H9 (cell line): Measurements from ENCODE around the gene KCNJ10. TPM values are rescaled to one million over a fixed set of nuclear protein-coding genes. Genes with fewer than 3 reads are reported as not detected.

Source experiments
- DNase-seq: peaks from one replicate; pipeline ENCODE4 v3.0.0-alpha.2; 2017
- H2AFZ ChIP-seq: one replicate; pipeline ENCODE4 v1.6.1; 2013; ENCODE audit warnings: mild to moderate bottlenecking, low read length, control low read depth, moderate library complexity
- H2AK5ac ChIP-seq: 2 replicates; pipeline ENCODE4 v1.6.1; 2013; ENCODE audit warnings: low read length, control low read depth, mixed read lengths; ENCODE audit not compliant: insufficient read length
- H2BK120ac ChIP-seq: one replicate; pipeline ENCODE4 v1.6.1; 2013; ENCODE audit warnings: low read depth, mild to moderate bottlenecking, low read length, control low read depth, inconsistent platforms; ENCODE audit not compliant: poor library complexity, severe bottlenecking
- H2BK12ac ChIP-seq: 2 replicates; pipeline ENCODE4 v1.6.1; 2013; ENCODE audit warnings: low read length, control low read depth, mixed read lengths, low read depth; ENCODE audit not compliant: insufficient read length
- H2BK15ac ChIP-seq: 2 replicates; pipeline ENCODE4 v1.6.1; 2013; ENCODE audit warnings: low read depth, low read length, control low read depth
- H2BK20ac ChIP-seq: one replicate; pipeline ENCODE4 v1.6.1; 2013; ENCODE audit warnings: low read depth, mild to moderate bottlenecking, low read length, control low read depth, inconsistent platforms; ENCODE audit not compliant: poor library complexity, severe bottlenecking
- H2BK5ac ChIP-seq: 2 replicates; pipeline ENCODE4 v1.6.1; 2013; ENCODE audit warnings: low read length, control low read depth, mixed read lengths; ENCODE audit not compliant: insufficient read length
- H3K14ac ChIP-seq: 2 replicates; pipeline ENCODE4 v1.6.1; 2013; ENCODE audit warnings: low read length, control low read depth; ENCODE audit not compliant: insufficient read depth
- H3K18ac ChIP-seq: 2 replicates; pipeline ENCODE4 v1.6.1; 2013; ENCODE audit warnings: low read depth, mild to moderate bottlenecking, mixed read lengths, low read length, control low read depth; ENCODE audit not compliant: insufficient read length
- H3K23ac ChIP-seq: 2 replicates; pipeline ENCODE4 v1.6.1; 2013; ENCODE audit warnings: low read length, control low read depth, mixed read lengths, low read depth; ENCODE audit not compliant: insufficient read length
- H3K23me2 ChIP-seq: 2 replicates; pipeline ENCODE4 v1.6.1; 2013; ENCODE audit warnings: low read depth, mild to moderate bottlenecking, mixed read lengths, low read length, control low read depth; ENCODE audit not compliant: insufficient read length, poor library complexity, severe bottlenecking
- H3K27ac ChIP-seq: 2 replicates; pipeline ENCODE4 v1.5.1; 2013; ENCODE audit warnings: low read length, control low read depth, mixed read lengths, low read depth; ENCODE audit not compliant: insufficient read length
- H3K27me3 ChIP-seq: 2 replicates; pipeline ENCODE4 v1.6.1; 2013; ENCODE audit warnings: low read length, control low read depth, inconsistent platforms; ENCODE audit not compliant: insufficient read depth
- H3K4ac ChIP-seq: 2 replicates; pipeline ENCODE4 v1.6.1; 2013; ENCODE audit warnings: low read depth, mild to moderate bottlenecking, control low read depth, inconsistent platforms, low read length, moderate library complexity
- H3K4me1 ChIP-seq: 2 replicates; pipeline ENCODE4 v1.6.1; 2013; ENCODE audit warnings: low read length, control low read depth, inconsistent platforms; ENCODE audit not compliant: insufficient read depth
- H3K4me2 ChIP-seq: 2 replicates; pipeline ENCODE4 v1.6.1; 2013; ENCODE audit warnings: low read length, control low read depth, mixed read lengths; ENCODE audit not compliant: insufficient read length, insufficient read depth
- H3K56ac ChIP-seq: 2 replicates; pipeline ENCODE4 v1.6.1; 2013; ENCODE audit warnings: low read depth, mild to moderate bottlenecking, mixed read lengths, low read length, control low read depth; ENCODE audit not compliant: insufficient read length
- H3K79me1 ChIP-seq: 2 replicates; pipeline ENCODE4 v1.6.1; 2013; ENCODE audit warnings: low read depth, mild to moderate bottlenecking, moderate library complexity, low read length, control low read depth, inconsistent platforms; ENCODE audit not compliant: insufficient read depth, poor library complexity, severe bottlenecking
- H3K79me2 ChIP-seq: 2 replicates; pipeline ENCODE4 v1.6.1; 2013; ENCODE audit warnings: low read length, control low read depth, inconsistent platforms; ENCODE audit not compliant: insufficient read depth
- H3K9ac ChIP-seq: 2 replicates; pipeline ENCODE4 v1.6.1; 2013; ENCODE audit warnings: low read length, control low read depth, mixed read lengths; ENCODE audit not compliant: insufficient read length; ENCODE audit errors: extremely low read depth
- H3K9me3 ChIP-seq: one replicate; pipeline ENCODE4 v1.6.1; 2013; ENCODE audit warnings: low read depth, low read length, inconsistent platforms; ENCODE audit not compliant: control insufficient read depth
- H3T11ph ChIP-seq: one replicate; pipeline ENCODE4 v1.6.1; 2013; ENCODE audit warnings: mild to moderate bottlenecking, low read length, control low read depth, inconsistent platforms
- H4K20me1 ChIP-seq: one replicate; pipeline ENCODE4 v1.6.1; 2013; ENCODE audit not compliant: control insufficient read depth, insufficient read length, insufficient read depth
- H4K5ac ChIP-seq: 2 replicates; pipeline ENCODE4 v1.6.1; 2013; ENCODE audit warnings: low read depth, mild to moderate bottlenecking, mixed read lengths, low read length, control low read depth; ENCODE audit not compliant: insufficient read length
- H4K8ac ChIP-seq: replicated peaks from 2 replicates; pipeline ENCODE4 v1.6.1; 2013; ENCODE audit warnings: low read length, control low read depth, mixed read lengths, low read depth; ENCODE audit not compliant: insufficient read length
- H4K91ac ChIP-seq: 2 replicates; pipeline ENCODE4 v1.6.1; 2013; ENCODE audit warnings: low read depth, mild to moderate bottlenecking, moderate library complexity, mixed read lengths, low read length, control low read depth; ENCODE audit not compliant: insufficient read length
- H3K27ac Mint-ChIP-seq, 3 experiments: 2 replicates in 2 of 3; 3 replicates in 1 of 3; pipeline ENCODE4 v1.8.0; 2020 to 2021; ENCODE audit warnings: mixed read lengths in 3 of 3, mild to moderate bottlenecking in 1 of 3, moderate library complexity in 1 of 3
- H3K27me3 Mint-ChIP-seq: 2 replicates; pipeline ENCODE4 v1.8.0; 2021; ENCODE audit warnings: low read depth, mild to moderate bottlenecking, moderate library complexity, mixed read lengths
- H3K36me3 Mint-ChIP-seq, 3 experiments: 2 replicates in 2 of 3; 3 replicates in 1 of 3; pipeline ENCODE4 v1.8.0; 2020 to 2021; ENCODE audit warnings: low read depth in 3 of 3, mixed read lengths in 3 of 3; ENCODE audit not compliant: insufficient read depth in 1 of 3
- H3K4me1 Mint-ChIP-seq, 2 experiments: 2 replicates each; pipeline ENCODE4 v1.8.0; 2020; ENCODE audit warnings: mixed read lengths in 2 of 2
- H3K4me3 Mint-ChIP-seq, 2 experiments: 2 replicates in 1 of 2; 3 replicates in 1 of 2; pipeline ENCODE4 v1.8.0; 2020 to 2021; ENCODE audit warnings: mild to moderate bottlenecking in 2 of 2, mixed read lengths in 2 of 2, moderate library complexity in 1 of 2
- H3K9me3 Mint-ChIP-seq, 2 experiments: 2 replicates in 1 of 2; 3 replicates in 1 of 2; pipeline ENCODE4 v1.8.0; 2020; ENCODE audit warnings: mild to moderate bottlenecking in 2 of 2, mixed read lengths in 2 of 2, moderate library complexity in 1 of 2
- CTCF ChIP-seq: fragments of 200-600 bp; sonication (generic); conservative IDR thresholded peaks from 3 replicates; pipeline ENCODE4 v1.8.0; 2021; ENCODE audit warnings: antibody characterized with exemption, mild to moderate bottlenecking
- WGBS: extraction: QIAGEN DNeasy Blood & Tissue Kit; methylation state at CpG from one replicate; pipeline ENCODE4 v1.1.7; 2013; ENCODE audit warnings: missing lambda C conversion rate, low lambda C conversion rate, mixed read lengths; ENCODE audit not compliant: insufficient read length; ENCODE audit errors: extremely low coverage; 5-methylcytosine and 5-hydroxymethylcytosine counted together
- total RNA-seq: library from RNA; stranded (reverse); gene quantifications from 2 replicates; pipeline ENCODE4 v1.2.1, GENCODE V29; 2021

The KCNJ10 gene
- total RNA-seq, 1 experiment from 2014 or later: 0.44 TPM

GRCh38 chr1:159961636-159962035, 108.3 kb downstream of the KCNJ10 start:
- Histone ChIP-seq H3K27ac (no peak overlapping the region), H3K23ac (no peak overlapping the region), H4K5ac (no peak overlapping the region), H2BK120ac (no peak overlapping the region), H2AK5ac (no peak overlapping the region), H2BK5ac (no peak overlapping the region), H3K4ac (no peak overlapping the region), H4K20me1 (peaks cover 2% of the 10 kb centered on the region), H2BK20ac (no peak overlapping the region), H2BK12ac (no peak overlapping the region), H4K91ac (no peak overlapping the region), H3K56ac (no peak overlapping the region), H3K23me2 (no peaks in the 10 kb centered on the region), H3T11ph (no peak overlapping the region), H3K27me3 (no peaks in the 10 kb centered on the region), H3K9ac (no peak overlapping the region), H4K8ac (no peak overlapping the region), H3K18ac (no peak overlapping the region), H2BK15ac (no peak overlapping the region), H3K9me3 (no peaks in the 10 kb centered on the region), H2AFZ (no peak overlapping the region), H3K14ac (no peak overlapping the region; the same call in 1 of the 2 replicates), H3K79me1 (no peaks in the 10 kb centered on the region), H3K4me2 (no peak overlapping the region), H3K79me2 (no peaks in the 10 kb centered on the region), H3K4me1 (no peaks in the 10 kb centered on the region)
- H3K27ac Mint-ChIP-seq: no peak overlapping the region
- peaks cover 6% of the 10 kb centered on the region; the same call in 1 of the 2 replicates for H3K27me3 Mint-ChIP-seq
- H3K36me3 Mint-ChIP-seq: no peaks in the 10 kb centered on the region
- H3K4me1 Mint-ChIP-seq: peaks cover 20 to 22% of the 10 kb centered on the region in 2 experiments
- H3K9me3 Mint-ChIP-seq: no peaks in the 10 kb centered on the region
- no CpG with 5 or more reads among the region's 15 CpGs for WGBS
- TF ChIP-seq CTCF: no peak
- DNase-seq: peak; percentile 13
- H3K4me3 Mint-ChIP-seq: no peak overlapping the region
